Measurements from ENCODE around the gene PDE11A.

- TF ChIP-seq POLR2A (IDR thresholded peaks at IDR 0.05) (no peak), CTCF (IDR thresholded peaks at IDR 0.05) (no peak)
Measured at GRCh38 chr2:177872286-177872685, 200.3 kb downstream of the PDE11A start.

Data from esophagus squamous epithelium (tissue), 4 donors.